Ishikawa (cell line): ENCODE data around the gene DYNLT4.

ENCODE experiments used
- CEBPB ChIP-seq: IDR thresholded peaks from 2 replicates; pipeline ENCODE4 v1.6.1; 2012
- CREB1 ChIP-seq: IDR thresholded peaks from 2 replicates; pipeline ENCODE4 v1.6.1; 2012; ENCODE audit warnings: low read depth
- EGR1 ChIP-seq: IDR thresholded peaks from 2 replicates; pipeline ENCODE4 v1.6.1; 2012
- EP300 ChIP-seq: IDR thresholded peaks from 2 replicates; pipeline ENCODE4 v1.6.1; 2012; ENCODE audit warnings: borderline replicate concordance
- FOXM1 ChIP-seq: IDR thresholded peaks from 2 replicates; pipeline ENCODE4 v1.6.1; 2012; ENCODE audit warnings: low read depth, borderline replicate concordance
- MAX ChIP-seq: IDR thresholded peaks from 2 replicates; pipeline ENCODE4 v1.6.1; 2012
- NFIC ChIP-seq: IDR thresholded peaks from 2 replicates; pipeline ENCODE4 v1.6.1; 2012
- RAD21 ChIP-seq: IDR thresholded peaks from 2 replicates; pipeline ENCODE4 v1.6.1; 2012; ENCODE audit warnings: low read depth
- TAF1 ChIP-seq: IDR thresholded peaks from 2 replicates; pipeline ENCODE4 v1.6.1; 2012; ENCODE audit warnings: low read depth, mild to moderate bottlenecking
- TCF12 ChIP-seq: IDR thresholded peaks from 2 replicates; pipeline ENCODE4 v1.6.1; 2012; ENCODE audit warnings: low read depth
- TEAD4 ChIP-seq: IDR thresholded peaks from 2 replicates; pipeline ENCODE4 v1.6.1; 2012
- USF1 ChIP-seq: IDR thresholded peaks from 2 replicates; pipeline ENCODE4 v1.6.1; 2012
- YY1 ChIP-seq: IDR thresholded peaks from 2 replicates; pipeline ENCODE4 v1.6.1; 2012; ENCODE audit warnings: low read depth
- ZBTB7A ChIP-seq: IDR thresholded peaks from 2 replicates; pipeline ENCODE4 v1.6.1; 2012; ENCODE audit warnings: low read depth
- TF ChIP-seq, protein P1 (sequence below): IDR thresholded peaks from 2 replicates; pipeline ENCODE4 v1.6.1; 2012; ENCODE audit warnings: low read depth, mild to moderate bottlenecking

The DYNLT4 gene

DNA sequence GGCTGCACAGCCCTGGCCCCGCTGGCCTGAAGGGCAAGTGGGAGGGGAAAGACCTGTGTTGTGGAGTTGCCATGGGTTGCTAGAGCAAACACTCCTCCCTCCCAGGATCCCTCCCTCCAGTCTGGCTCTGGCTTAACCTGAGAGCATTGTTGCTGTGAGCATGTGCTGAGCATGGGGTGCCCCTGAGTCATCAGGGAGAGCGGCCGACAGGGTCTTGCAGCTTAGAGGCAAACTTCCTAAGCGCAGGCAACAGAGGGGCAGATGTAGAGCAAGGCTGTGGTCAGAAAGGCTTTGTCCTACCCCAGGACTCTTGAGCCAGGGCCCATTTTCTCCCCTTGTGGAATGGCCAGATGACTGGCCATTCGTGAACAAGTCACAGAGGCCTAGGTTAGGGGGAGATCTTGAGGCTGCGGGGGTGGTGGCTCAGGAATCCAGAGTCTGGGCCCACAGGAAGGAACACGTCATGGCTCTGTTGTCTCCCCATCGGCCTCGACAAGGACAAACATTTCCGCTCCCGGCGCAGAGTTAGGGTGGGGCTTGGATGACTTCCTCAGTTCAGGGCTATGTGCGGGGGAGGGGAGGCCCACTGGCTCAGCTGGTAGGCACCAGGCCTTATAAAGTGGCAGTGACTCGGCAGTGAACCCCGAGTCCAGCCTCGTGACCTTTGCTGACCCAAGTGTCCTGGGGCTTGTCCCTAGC lies 362 bp upstream of the DYNLT4 start:
- TF ChIP-seq MAX: peak; percentile 98
- no peak; the same call in 1 of the 2 replicates for TF ChIP-seq TEAD4
- TF ChIP-seq TAF1: no peak; the same call in 1 of the 2 replicates
- peak; percentile 71; the same call in 1 of the 2 replicates for TF ChIP-seq EGR1
- TF ChIP-seq, protein P1, sequence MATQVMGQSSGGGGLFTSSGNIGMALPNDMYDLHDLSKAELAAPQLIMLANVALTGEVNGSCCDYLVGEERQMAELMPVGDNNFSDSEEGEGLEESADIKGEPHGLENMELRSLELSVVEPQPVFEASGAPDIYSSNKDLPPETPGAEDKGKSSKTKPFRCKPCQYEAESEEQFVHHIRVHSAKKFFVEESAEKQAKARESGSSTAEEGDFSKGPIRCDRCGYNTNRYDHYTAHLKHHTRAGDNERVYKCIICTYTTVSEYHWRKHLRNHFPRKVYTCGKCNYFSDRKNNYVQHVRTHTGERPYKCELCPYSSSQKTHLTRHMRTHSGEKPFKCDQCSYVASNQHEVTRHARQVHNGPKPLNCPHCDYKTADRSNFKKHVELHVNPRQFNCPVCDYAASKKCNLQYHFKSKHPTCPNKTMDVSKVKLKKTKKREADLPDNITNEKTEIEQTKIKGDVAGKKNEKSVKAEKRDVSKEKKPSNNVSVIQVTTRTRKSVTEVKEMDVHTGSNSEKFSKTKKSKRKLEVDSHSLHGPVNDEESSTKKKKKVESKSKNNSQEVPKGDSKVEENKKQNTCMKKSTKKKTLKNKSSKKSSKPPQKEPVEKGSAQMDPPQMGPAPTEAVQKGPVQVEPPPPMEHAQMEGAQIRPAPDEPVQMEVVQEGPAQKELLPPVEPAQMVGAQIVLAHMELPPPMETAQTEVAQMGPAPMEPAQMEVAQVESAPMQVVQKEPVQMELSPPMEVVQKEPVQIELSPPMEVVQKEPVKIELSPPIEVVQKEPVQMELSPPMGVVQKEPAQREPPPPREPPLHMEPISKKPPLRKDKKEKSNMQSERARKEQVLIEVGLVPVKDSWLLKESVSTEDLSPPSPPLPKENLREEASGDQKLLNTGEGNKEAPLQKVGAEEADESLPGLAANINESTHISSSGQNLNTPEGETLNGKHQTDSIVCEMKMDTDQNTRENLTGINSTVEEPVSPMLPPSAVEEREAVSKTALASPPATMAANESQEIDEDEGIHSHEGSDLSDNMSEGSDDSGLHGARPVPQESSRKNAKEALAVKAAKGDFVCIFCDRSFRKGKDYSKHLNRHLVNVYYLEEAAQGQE: no peak
- peak; percentile 57; the same call in 1 of the 2 replicates for TF ChIP-seq TCF12
- no peak for TF ChIP-seq RAD21
- no peak for TF ChIP-seq FOXM1
- TF ChIP-seq USF1: 0 out of 2 replicates have a peak, but pooled peaks have one; percentile 26
- TF ChIP-seq NFIC: no peak; the same call in 1 of the 2 replicates
- TF ChIP-seq EP300: peak; percentile 39; the same call in 1 of the 2 replicates
- TF ChIP-seq ZBTB7A: 0 out of 2 replicates have a peak, but pooled peaks have one; percentile 42
- no peak for TF ChIP-seq CREB1
- TF ChIP-seq CEBPB: no peak
- TF ChIP-seq YY1: peak; percentile 12; the same call in 1 of the 2 replicates

GRCh38 chr1:44806025-44806703 lies 987 bp downstream of the DYNLT4 start:
- TF ChIP-seq, protein P1: no peak
- TF ChIP-seq TAF1 (no peak), RAD21 (no peak), NFIC (no peak), EP300 (no peak), CEBPB (no peak), USF1 (no peak), TCF12 (no peak), ZBTB7A (no peak), FOXM1 (no peak), CREB1 (no peak), TEAD4 (no peak), MAX (no peak), YY1 (no peak), EGR1 (no peak)

GRCh38 chr1:44805311-44806024 lies 1.7 kb downstream of the DYNLT4 start:
- no peak for TF ChIP-seq CEBPB
- no peak for TF ChIP-seq YY1
- TF ChIP-seq TCF12: no peak
- no peak for TF ChIP-seq RAD21
- no peak for TF ChIP-seq ZBTB7A
- TF ChIP-seq, protein P1: no peak
- TF ChIP-seq EP300: no peak
- no peak for TF ChIP-seq TEAD4
